GM13977 (cell line): ENCODE data around the gene FYB1.

ENCODE experiments used
- DNase-seq: peaks from one replicate; pipeline ENCODE4 v3.0.0; 2012; ENCODE audit warnings: low spot score
- in situ Hi-C: fragments of 300-500 bp; cut with MboI; formaldehyde crosslinking; loops from one replicate; pipeline ENCODE4 v1.12.0; 2022; ENCODE audit warnings: low sequenced_read_pairs, low pct_unique_long_range_greater_than_20kb, mixed read lengths, inconsistent platforms; ENCODE audit not compliant: unreplicated experiment
- TF ChIP-seq, protein P1 (sequence below): IDR thresholded peaks from 2 replicates; pipeline ENCODE4 v1.5.1; 2012; ENCODE audit warnings: mild to moderate bottlenecking, control low read depth; ENCODE audit not compliant: insufficient read depth; ENCODE audit errors: extremely low read depth, missing control alignments

Gene FYB1, protein sequence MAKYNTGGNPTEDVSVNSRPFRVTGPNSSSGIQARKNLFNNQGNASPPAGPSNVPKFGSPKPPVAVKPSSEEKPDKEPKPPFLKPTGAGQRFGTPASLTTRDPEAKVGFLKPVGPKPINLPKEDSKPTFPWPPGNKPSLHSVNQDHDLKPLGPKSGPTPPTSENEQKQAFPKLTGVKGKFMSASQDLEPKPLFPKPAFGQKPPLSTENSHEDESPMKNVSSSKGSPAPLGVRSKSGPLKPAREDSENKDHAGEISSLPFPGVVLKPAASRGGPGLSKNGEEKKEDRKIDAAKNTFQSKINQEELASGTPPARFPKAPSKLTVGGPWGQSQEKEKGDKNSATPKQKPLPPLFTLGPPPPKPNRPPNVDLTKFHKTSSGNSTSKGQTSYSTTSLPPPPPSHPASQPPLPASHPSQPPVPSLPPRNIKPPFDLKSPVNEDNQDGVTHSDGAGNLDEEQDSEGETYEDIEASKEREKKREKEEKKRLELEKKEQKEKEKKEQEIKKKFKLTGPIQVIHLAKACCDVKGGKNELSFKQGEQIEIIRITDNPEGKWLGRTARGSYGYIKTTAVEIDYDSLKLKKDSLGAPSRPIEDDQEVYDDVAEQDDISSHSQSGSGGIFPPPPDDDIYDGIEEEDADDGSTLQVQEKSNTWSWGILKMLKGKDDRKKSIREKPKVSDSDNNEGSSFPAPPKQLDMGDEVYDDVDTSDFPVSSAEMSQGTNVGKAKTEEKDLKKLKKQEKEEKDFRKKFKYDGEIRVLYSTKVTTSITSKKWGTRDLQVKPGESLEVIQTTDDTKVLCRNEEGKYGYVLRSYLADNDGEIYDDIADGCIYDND

DNA sequence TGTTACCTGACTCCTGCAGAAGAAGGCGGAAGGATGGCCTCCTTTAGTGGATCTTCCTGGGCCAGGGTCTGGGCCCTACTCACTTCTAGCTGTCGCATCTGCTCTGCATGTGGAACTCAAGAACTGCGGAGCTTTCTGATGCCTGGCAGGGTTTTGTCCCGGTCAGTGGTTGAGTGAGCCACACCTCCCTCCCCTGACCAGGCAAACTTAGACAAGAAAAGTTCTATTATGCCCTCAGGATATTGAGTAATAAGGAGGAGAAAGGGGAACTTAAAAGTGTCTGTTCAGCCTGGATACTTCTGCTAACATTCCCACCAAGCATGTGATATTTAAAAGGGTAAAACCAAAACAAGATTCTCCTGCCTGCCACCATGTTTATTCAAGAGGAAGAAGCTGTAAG, at the start of gene FYB1:
Gene FYB1 (minus strand): TSS at position 127 of the 400 bp plus-strand sequence. CDS start 16,603 bp downstream, outside the sequence.
- TF ChIP-seq, protein P1, sequence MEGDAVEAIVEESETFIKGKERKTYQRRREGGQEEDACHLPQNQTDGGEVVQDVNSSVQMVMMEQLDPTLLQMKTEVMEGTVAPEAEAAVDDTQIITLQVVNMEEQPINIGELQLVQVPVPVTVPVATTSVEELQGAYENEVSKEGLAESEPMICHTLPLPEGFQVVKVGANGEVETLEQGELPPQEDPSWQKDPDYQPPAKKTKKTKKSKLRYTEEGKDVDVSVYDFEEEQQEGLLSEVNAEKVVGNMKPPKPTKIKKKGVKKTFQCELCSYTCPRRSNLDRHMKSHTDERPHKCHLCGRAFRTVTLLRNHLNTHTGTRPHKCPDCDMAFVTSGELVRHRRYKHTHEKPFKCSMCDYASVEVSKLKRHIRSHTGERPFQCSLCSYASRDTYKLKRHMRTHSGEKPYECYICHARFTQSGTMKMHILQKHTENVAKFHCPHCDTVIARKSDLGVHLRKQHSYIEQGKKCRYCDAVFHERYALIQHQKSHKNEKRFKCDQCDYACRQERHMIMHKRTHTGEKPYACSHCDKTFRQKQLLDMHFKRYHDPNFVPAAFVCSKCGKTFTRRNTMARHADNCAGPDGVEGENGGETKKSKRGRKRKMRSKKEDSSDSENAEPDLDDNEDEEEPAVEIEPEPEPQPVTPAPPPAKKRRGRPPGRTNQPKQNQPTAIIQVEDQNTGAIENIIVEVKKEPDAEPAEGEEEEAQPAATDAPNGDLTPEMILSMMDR, result no peak
- in situ Hi-C loops, result loop anchor here (10.0 kb wide), 1 partner anchor 65 kb away; no protein-coding TSS in a partner anchor
- no peak for DNase-seq

DNA sequence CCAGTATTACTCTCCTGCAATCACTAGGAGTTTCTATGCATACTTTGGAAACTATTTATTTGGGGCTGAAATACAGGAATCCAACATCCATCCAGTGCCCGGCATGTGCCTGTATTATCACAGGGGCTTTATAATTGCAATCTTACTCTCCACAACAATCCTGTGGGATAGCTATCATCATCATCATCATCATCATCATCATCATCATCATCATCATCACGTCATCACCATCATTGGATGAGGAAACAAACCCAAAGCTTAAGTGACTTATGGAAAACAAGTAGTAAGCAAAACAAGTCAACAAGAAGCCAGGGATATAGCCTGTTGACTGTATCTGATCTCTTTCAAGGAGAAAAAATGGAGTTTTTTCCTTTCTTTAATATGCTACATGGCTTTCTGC, 47.8 kb upstream of the FYB1 start:
- TF ChIP-seq, protein P1, result no peak
- no peak for DNase-seq
- in situ Hi-C loops, result no loop called here

DNA sequence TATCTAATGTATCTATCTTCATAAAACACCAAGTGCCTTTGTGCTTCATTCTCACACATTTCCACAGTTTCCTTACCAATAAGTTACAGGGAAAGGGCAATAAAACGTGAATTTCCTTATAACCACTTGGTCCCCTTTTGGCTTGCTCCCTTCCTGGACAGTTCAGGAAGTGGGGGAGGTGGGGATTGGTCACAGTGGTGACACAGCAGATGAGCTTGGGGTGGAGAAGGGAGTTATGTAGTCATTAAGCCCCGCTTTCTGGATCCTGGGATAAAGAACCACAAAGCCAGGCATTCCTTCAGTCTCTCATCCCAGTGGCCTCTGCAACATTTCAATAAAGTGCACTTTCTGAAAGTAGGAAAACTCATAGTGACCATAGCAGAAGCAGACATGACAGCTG, 47.1 kb upstream of the FYB1 start:
- TF ChIP-seq, protein P1, result no peak
- DNase-seq, result no peak
- in situ Hi-C loops, result no loop called here

DNA sequence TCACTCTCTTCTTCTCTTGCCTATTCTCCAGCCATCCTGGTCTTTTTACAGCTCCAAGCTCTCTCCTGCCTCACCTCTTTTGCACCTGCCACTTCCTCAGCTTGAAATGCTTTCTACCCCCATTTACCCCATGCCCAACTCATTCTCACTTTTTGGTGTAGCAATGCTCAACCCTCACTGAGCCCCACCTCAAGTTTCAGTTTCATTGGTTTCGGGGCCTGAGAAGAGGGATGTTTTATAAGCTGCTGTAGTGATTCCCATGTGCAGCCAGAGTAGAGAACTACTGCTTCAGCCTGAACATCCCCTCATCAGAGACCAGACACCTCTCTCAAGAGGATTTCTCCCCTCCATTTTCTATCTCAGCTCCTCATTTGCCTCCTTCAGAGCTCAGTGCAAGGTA, 45.2 kb upstream of the FYB1 start:
- TF ChIP-seq, protein P1, result no peak
- in situ Hi-C loops, result no loop called here
- DNase-seq, result peak; percentile 48

DNA sequence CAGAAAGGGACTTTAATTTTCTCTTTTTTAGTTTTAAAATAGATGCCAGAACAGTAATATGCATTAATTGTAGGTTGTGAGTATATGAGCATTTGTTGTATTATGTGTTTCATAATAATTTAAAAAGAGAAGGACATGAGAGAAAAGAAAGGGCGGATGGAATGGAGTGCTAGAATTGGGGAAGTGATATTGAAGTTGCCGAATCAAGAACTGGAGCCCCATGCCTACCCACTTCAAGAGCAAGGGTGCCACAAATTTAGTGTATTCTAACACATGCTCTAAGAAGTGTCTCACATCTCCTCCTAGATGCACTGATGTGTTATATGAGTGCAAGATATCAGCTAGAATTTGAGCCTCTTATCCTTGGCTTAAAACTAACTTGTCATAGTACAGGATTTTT, 43.6 kb upstream of the FYB1 start:
- no peak for DNase-seq
- in situ Hi-C loops, result no loop called here
- TF ChIP-seq, protein P1, result no peak

DNA sequence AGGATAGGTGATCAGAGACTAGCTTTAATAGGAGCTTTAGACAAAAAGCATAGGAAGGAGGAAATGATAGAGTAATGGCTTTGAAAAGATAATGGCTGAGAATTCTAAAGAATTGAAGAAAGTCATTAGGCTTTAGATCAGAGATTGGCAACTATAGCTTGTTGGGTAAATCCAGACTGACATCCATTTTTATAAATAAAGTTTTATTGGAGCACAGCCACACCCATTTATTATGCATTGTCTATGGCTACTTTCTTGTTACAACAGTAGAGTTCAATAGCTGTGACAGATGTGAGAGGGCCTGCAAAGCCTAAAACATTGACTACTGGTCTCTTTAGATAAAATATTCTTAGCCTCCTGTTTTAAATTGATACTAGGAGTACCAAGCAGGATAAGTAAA, 40.7 kb upstream of the FYB1 start:
- TF ChIP-seq, protein P1, result no peak
- in situ Hi-C loops, result no loop called here
- no peak for DNase-seq
